ENCODE data around the gene SLC35E3. TPM values are rescaled to one million over a fixed set of nuclear protein-coding genes. Genes with fewer than 3 reads are reported as not detected.
"Not testable (repeated sequence)": the region's sequence is repeated elsewhere in the genome, so short reads cannot be mapped to it uniquely, and the experiment has no call there.

Gene SLC35E3
- total and polyA plus RNA-seq, 2 donors (not counting 1 experiment from before 2014, with no cell fraction given) = 4.1 to 11.1 TPM

DNA sequence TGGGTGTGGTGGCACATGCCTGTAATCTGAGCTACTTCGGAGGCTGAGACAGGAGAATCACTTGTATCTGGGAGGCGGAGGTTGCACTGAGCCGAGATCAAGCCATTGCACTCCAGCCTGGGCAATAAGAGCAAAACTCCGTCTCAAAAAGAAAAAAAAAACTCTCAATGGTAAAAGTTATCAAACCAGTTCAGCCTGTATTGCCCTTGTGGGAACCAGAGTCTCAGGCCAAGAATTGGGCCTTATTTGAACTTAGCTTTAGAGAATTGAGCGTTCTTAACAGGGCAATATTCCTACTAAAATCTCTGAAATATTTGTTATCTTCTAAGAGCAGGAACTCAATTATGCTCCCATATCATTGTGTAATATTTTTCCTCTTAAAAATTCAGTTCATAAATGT is 54.3 kb downstream of the SLC35E3 start:
- Histone ChIP-seq H3K4me2 (ENCODE audit: extremely low read depth, insufficient read depth, low read length) (no peak overlapping the region), H3K27ac (ENCODE audit: insufficient read depth, low read length) (no peak overlapping the region), H3K36me3 (ENCODE audit: control insufficient read depth, insufficient read depth, low read length) (no peaks in the 10 kb centered on the region), H3K9me3 (ENCODE audit: control insufficient read depth, insufficient read depth, low read depth, low read length) (no peaks in the 10 kb centered on the region), H3K4me1 (ENCODE audit: control insufficient read depth, extremely low read depth, insufficient read depth, low read length) (no peaks in the 10 kb centered on the region), H3K4me3 (replicated peaks in 1 of 4; ENCODE audit: control extremely low read depth in 1 of 4, insufficient read depth in 1 of 4, low read depth in 3 of 4, low read length in 4 of 4) (no peak overlapping the region), H3K27me3 (ENCODE audit: control insufficient read depth, insufficient read depth, low read length) (no peaks in the 10 kb centered on the region), H3K79me2 (ENCODE audit: control insufficient read depth, insufficient read depth, low read length) (no peaks in the 10 kb centered on the region), H4K20me1 (ENCODE audit: control insufficient read depth, extremely low read depth, insufficient read depth, low read length) (no peaks in the 10 kb centered on the region), H2AFZ (ENCODE audit: low read length) (no peak overlapping the region), H3K9ac (ENCODE audit: insufficient read depth, low read length) (no peak overlapping the region)
- TF ChIP-seq EZH2 (IDR thresholded peaks at IDR 0.05; ENCODE audit: low read length, missing control alignments) (no peak), CTCF (conservative IDR thresholded peaks at IDR 0.05 in 1 of 2, IDR thresholded peaks at IDR 0.05 in 1 of 2; ENCODE audit: low read depth in 1 of 2, low read length in 2 of 2) (no peak)
- no peak for DNase-seq (ENCODE audit: low read depth in 2 of 2)

DNA sequence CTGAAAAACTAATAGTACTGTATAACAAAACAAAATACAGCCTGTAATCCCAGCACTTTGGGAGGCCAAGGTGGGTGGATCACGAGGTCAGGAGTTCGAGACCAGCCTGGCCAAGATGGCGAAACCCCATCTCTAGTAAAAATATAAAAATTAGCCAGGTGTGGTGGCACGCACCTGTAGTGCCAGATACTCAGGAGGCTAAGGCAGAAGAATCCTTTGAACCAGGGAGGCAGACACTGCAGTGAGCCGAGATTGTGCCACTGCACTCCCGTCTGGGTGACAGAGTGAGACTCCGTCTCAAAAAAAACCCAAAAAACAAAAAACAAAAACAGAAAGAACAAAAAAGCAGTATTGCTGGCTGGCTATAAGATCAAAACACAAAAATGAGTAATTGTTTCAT is 55.1 kb downstream of the SLC35E3 start:
- not testable (repeated sequence) for H3K4me3 ChIP-seq (replicated peaks in 1 of 4; ENCODE audit: control extremely low read depth in 1 of 4, insufficient read depth in 1 of 4, low read depth in 3 of 4, low read length in 4 of 4); H3K9ac ChIP-seq (ENCODE audit: insufficient read depth, low read length); H2AFZ ChIP-seq (ENCODE audit: low read length); DNase-seq (ENCODE audit: low read depth in 2 of 2); H4K20me1 ChIP-seq (ENCODE audit: control insufficient read depth, extremely low read depth, insufficient read depth, low read length); H3K27ac ChIP-seq (ENCODE audit: insufficient read depth, low read length); H3K4me1 ChIP-seq (ENCODE audit: control insufficient read depth, extremely low read depth, insufficient read depth, low read length); H3K27me3 ChIP-seq (ENCODE audit: control insufficient read depth, insufficient read depth, low read length); H3K4me2 ChIP-seq (ENCODE audit: extremely low read depth, insufficient read depth, low read length); H3K79me2 ChIP-seq (ENCODE audit: control insufficient read depth, insufficient read depth, low read length); H3K36me3 ChIP-seq (ENCODE audit: control insufficient read depth, insufficient read depth, low read length); H3K9me3 ChIP-seq (ENCODE audit: control insufficient read depth, insufficient read depth, low read depth, low read length)

- H3K4me2 ChIP-seq (ENCODE audit: extremely low read depth, insufficient read depth, low read length); H3K4me3 ChIP-seq (replicated peaks in 1 of 4; ENCODE audit: control extremely low read depth in 1 of 4, insufficient read depth in 1 of 4, low read depth in 3 of 4, low read length in 4 of 4); H2AFZ ChIP-seq (ENCODE audit: low read length); DNase-seq (ENCODE audit: low read depth in 2 of 2); H3K79me2 ChIP-seq (ENCODE audit: control insufficient read depth, insufficient read depth, low read length); H3K9ac ChIP-seq (ENCODE audit: insufficient read depth, low read length); H3K9me3 ChIP-seq (ENCODE audit: control insufficient read depth, insufficient read depth, low read depth, low read length); H3K4me1 ChIP-seq (ENCODE audit: control insufficient read depth, extremely low read depth, insufficient read depth, low read length); H3K36me3 ChIP-seq (ENCODE audit: control insufficient read depth, insufficient read depth, low read length); H3K27me3 ChIP-seq (ENCODE audit: control insufficient read depth, insufficient read depth, low read length); H4K20me1 ChIP-seq (ENCODE audit: control insufficient read depth, extremely low read depth, insufficient read depth, low read length); H3K27ac ChIP-seq (ENCODE audit: insufficient read depth, low read length): not testable (repeated sequence)
Observed at GRCh38 chr12:68802372-68802745, 56.4 kb downstream of the SLC35E3 start.

DNA sequence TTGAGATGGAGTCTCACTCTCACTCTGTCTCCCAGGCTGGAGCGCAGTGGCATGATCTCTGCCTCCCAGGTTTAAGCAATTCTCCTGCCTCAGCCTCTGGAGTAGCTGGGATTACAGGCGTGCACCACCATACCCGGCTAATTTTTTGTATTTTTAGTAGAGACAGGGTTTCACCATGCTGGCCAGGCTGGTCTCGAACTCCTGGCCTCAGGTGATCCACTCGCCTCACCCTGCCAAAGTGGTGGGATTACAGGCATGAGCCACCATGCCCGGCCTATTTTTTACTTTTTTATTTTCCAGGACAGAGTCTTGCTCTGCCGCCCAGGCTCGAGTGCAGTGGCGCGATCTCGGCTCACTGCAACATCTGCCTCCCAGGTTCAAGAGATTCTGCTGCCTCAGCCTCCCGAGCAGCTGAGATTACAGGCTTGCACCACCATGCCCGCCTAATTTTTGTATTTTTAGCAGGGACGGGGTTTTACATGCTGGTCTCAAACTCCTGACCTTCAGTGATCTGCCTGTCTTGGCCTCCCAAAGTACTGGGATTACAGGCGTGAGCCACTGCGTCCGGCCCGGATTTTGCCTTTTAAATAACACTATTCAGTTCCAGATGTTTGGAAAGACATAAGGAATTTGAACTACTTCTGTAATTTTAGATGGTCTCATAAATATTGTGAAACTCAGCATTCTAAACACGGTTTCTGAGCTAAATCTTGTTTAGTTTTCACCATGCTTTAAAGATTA is 57.1 kb downstream of the SLC35E3 start:
- not testable (repeated sequence) for H3K9me3 ChIP-seq (ENCODE audit: control insufficient read depth, insufficient read depth, low read depth, low read length); H3K27me3 ChIP-seq (ENCODE audit: control insufficient read depth, insufficient read depth, low read length); H3K9ac ChIP-seq (ENCODE audit: insufficient read depth, low read length); H3K27ac ChIP-seq (ENCODE audit: insufficient read depth, low read length); H2AFZ ChIP-seq (ENCODE audit: low read length); H3K4me2 ChIP-seq (ENCODE audit: extremely low read depth, insufficient read depth, low read length); H3K79me2 ChIP-seq (ENCODE audit: control insufficient read depth, insufficient read depth, low read length); H4K20me1 ChIP-seq (ENCODE audit: control insufficient read depth, extremely low read depth, insufficient read depth, low read length); H3K4me3 ChIP-seq (replicated peaks in 1 of 4; ENCODE audit: control extremely low read depth in 1 of 4, insufficient read depth in 1 of 4, low read depth in 3 of 4, low read length in 4 of 4); H3K4me1 ChIP-seq (ENCODE audit: control insufficient read depth, extremely low read depth, insufficient read depth, low read length); H3K36me3 ChIP-seq (ENCODE audit: control insufficient read depth, insufficient read depth, low read length)
- peak in 1 of 2 donors; percentile 28 for DNase-seq (ENCODE audit: low read depth in 2 of 2)

All from fibroblast of lung (primary cell).